H1 (cell line): ENCODE measurements around the gene AGAP1. TPM values are rescaled to one million over a fixed set of nuclear protein-coding genes. Genes with fewer than 3 reads are reported as not detected.

Experiments used
- CTCF ChIA-PET: fragments of 300-600 bp; sonication (Branson Sonifier 250); formaldehyde crosslinking; loops from one replicate; lab custom pipeline; 2021; ENCODE audit not compliant: partially characterized antibody; lab: Charles Lee
- POLR2A ChIA-PET: fragments of 300-600 bp; sonication (Branson Sonifier 250); formaldehyde crosslinking; loops from one replicate; lab custom pipeline; 2021; ENCODE audit warnings: inconsistent platforms; ENCODE audit not compliant: partially characterized antibody; lab: Charles Lee
- DNase-seq, 2 experiments: peaks; one replicate each; pipeline versions ENCODE4 v3.0.0 to v3.0.0-alpha.2; 2010 to 2022; ENCODE audit warnings: low spot score in 2 of 2, low read depth in 1 of 2, mixed read lengths in 1 of 2
- FAIRE-seq: peaks from 2 replicates; lab custom pipeline; 2011; peaks lifted over from hg19 to GRCh38; lab: Jason Lieb, UNC
- H2AFZ ChIP-seq: 2 replicates; pipeline ENCODE4 v1.8.1; 2012; ENCODE audit warnings: low read length, inconsistent platforms
- H2AK5ac ChIP-seq: 2 replicates; pipeline ENCODE4 v1.6.1; 2013; ENCODE audit warnings: low read depth, low read length
- H2BK120ac ChIP-seq: replicated peaks from 2 replicates; pipeline ENCODE3; 2013; ENCODE audit warnings: low read depth, low read length, inconsistent platforms
- H2BK12ac ChIP-seq: 2 replicates; pipeline ENCODE4 v1.6.1; 2013; ENCODE audit warnings: low read depth, low read length
- H2BK15ac ChIP-seq: 2 replicates; pipeline ENCODE4 v1.6.1; 2013; ENCODE audit warnings: low read length
- H2BK20ac ChIP-seq: 2 replicates; pipeline ENCODE4 v1.6.1; 2013; ENCODE audit warnings: low read length
- H2BK5ac ChIP-seq: 2 replicates; pipeline ENCODE4 v1.6.1; 2013; ENCODE audit warnings: low read depth, low read length
- H3K14ac ChIP-seq: 2 replicates; pipeline ENCODE4 v1.6.1; 2013; ENCODE audit warnings: inconsistent platforms; ENCODE audit not compliant: insufficient read length
- H3K18ac ChIP-seq: 2 replicates; pipeline ENCODE4 v1.6.1; 2013; ENCODE audit warnings: low read length; ENCODE audit errors: extremely low read depth
- H3K23ac ChIP-seq: 2 replicates; pipeline ENCODE4 v1.6.1; 2013; ENCODE audit warnings: inconsistent platforms; ENCODE audit not compliant: insufficient read length
- H3K23me2 ChIP-seq: 2 replicates; pipeline ENCODE4 v1.6.1; 2013; ENCODE audit warnings: low read depth, low read length
- H3K27ac ChIP-seq: 2 replicates; pipeline ENCODE4 v1.6.1; 2011; ENCODE audit warnings: low read depth, low read length, inconsistent platforms
- H3K27me3 ChIP-seq, 4 experiments: replicated peaks in 1 of 4; 1 replicate in 1 of 4; 2 replicates in 3 of 4; pipeline versions ENCODE4 v1.6.1 to v1.8.1; 2011 to 2013; ENCODE audit warnings: low read length in 3 of 4, mild to moderate bottlenecking in 3 of 4, inconsistent platforms in 2 of 4, mixed read lengths in 2 of 4, moderate library complexity in 1 of 4; ENCODE audit not compliant: control insufficient read depth in 3 of 4, insufficient read depth in 3 of 4; ENCODE audit errors: extremely low read depth in 1 of 4
- H3K36me3 ChIP-seq, 4 experiments: 2 replicates each; pipeline versions ENCODE4 v1.6.1 to v1.8.1; 2011 to 2013; ENCODE audit warnings: mild to moderate bottlenecking in 4 of 4, low read length in 3 of 4, moderate library complexity in 2 of 4, control low read depth in 1 of 4, inconsistent platforms in 1 of 4; ENCODE audit not compliant: insufficient read depth in 4 of 4, control insufficient read depth in 2 of 4
- H3K4ac ChIP-seq: replicated peaks from 2 replicates; pipeline ENCODE3; 2013; ENCODE audit warnings: low read length, low read depth, mixed read lengths, inconsistent platforms; ENCODE audit not compliant: insufficient read length
- H3K4me1 ChIP-seq, 4 experiments: replicated peaks in 1 of 4; 1 replicate in 1 of 4; 2 replicates in 3 of 4; pipeline versions ENCODE4 v1.6.1 to v1.8.1; 2011 to 2013; ENCODE audit warnings: low read length in 3 of 4, inconsistent platforms in 2 of 4, mixed read lengths in 1 of 4; ENCODE audit not compliant: insufficient read depth in 4 of 4, control insufficient read depth in 3 of 4
- H3K4me2 ChIP-seq, 2 experiments: 2 replicates each; pipeline versions ENCODE4 v1.6.1 to v1.8.1; 2011 to 2013; ENCODE audit warnings: low read depth in 2 of 2, low read length in 2 of 2, control low read depth in 1 of 2, inconsistent platforms in 1 of 2, mild to moderate bottlenecking in 1 of 2; ENCODE audit not compliant: insufficient read depth in 1 of 2
- H3K4me3 ChIP-seq, 4 experiments: fragments of 200-600, 300-600 bp in 1 of 4; sonication (generic), shearing (Covaris generic), sonication (Bioruptor Twin) in 1 of 4; 2 replicates each; pipeline versions ENCODE4 v1.5.1 to v1.8.1; 2011 to 2016; ENCODE audit warnings: low read length in 4 of 4, low read depth in 3 of 4, control low read depth in 2 of 4, inconsistent platforms in 2 of 4, mild to moderate bottlenecking in 2 of 4, mixed read lengths in 1 of 4, moderate library complexity in 1 of 4; ENCODE audit not compliant: insufficient read depth in 2 of 4; ENCODE audit errors: extremely low read depth in 1 of 4
- H3K56ac ChIP-seq: replicated peaks from 2 replicates; pipeline ENCODE3; 2013; ENCODE audit warnings: low read depth, mild to moderate bottlenecking, mixed read lengths, low read length, inconsistent platforms; ENCODE audit not compliant: insufficient read length
- H3K79me1 ChIP-seq: 2 replicates; pipeline ENCODE4 v1.6.1; 2013; ENCODE audit warnings: low read depth, low read length, control low read depth
- H3K79me2 ChIP-seq, 2 experiments: 2 replicates each; pipeline versions ENCODE4 v1.6.1 to v1.8.1; 2012 to 2013; ENCODE audit warnings: low read length in 2 of 2, mild to moderate bottlenecking in 2 of 2, inconsistent platforms in 1 of 2; ENCODE audit not compliant: insufficient read depth in 2 of 2, control insufficient read depth in 1 of 2
- H3K9ac ChIP-seq, 4 experiments: replicated peaks in 1 of 4; 1 replicate in 1 of 4; 2 replicates in 3 of 4; pipeline versions ENCODE4 v1.6.1 to v1.8.1; 2011 to 2013; ENCODE audit warnings: low read depth in 3 of 4, low read length in 3 of 4, control low read depth in 2 of 4, mild to moderate bottlenecking in 2 of 4, moderate library complexity in 2 of 4, inconsistent platforms in 1 of 4; ENCODE audit errors: extremely low read depth in 1 of 4
- H3K9me3 ChIP-seq, 2 experiments: 2 replicates each; pipeline versions ENCODE4 v1.6.1 to v1.8.1; 2012 to 2013; ENCODE audit warnings: mild to moderate bottlenecking in 2 of 2, moderate library complexity in 2 of 2, control low read depth in 1 of 2, inconsistent platforms in 1 of 2, low read depth in 1 of 2, low read length in 1 of 2, mixed read lengths in 1 of 2; ENCODE audit not compliant: insufficient read depth in 2 of 2
- H4K20me1 ChIP-seq, 2 experiments: replicated peaks in 1 of 2; 2 replicates each; pipeline versions ENCODE3 to v1.8.1; 2011 to 2013; ENCODE audit warnings: inconsistent platforms in 2 of 2, low read length in 2 of 2, mild to moderate bottlenecking in 1 of 2; ENCODE audit not compliant: insufficient read depth in 2 of 2, control insufficient read depth in 1 of 2
- H4K5ac ChIP-seq: 2 replicates; pipeline ENCODE4 v1.6.1; 2013; ENCODE audit warnings: low read length, low read depth, mixed read lengths, inconsistent platforms; ENCODE audit not compliant: insufficient read length
- H4K8ac ChIP-seq: 2 replicates; pipeline ENCODE4 v1.8.0; 2013; ENCODE audit warnings: mild to moderate bottlenecking, moderate library complexity, low read length, inconsistent platforms; ENCODE audit not compliant: insufficient read depth; ENCODE audit errors: extremely low read depth
- H4K91ac ChIP-seq: replicated peaks from 2 replicates; pipeline ENCODE3; 2013; ENCODE audit warnings: low read length, mixed read lengths, inconsistent platforms; ENCODE audit not compliant: insufficient read length
- CTBP2 ChIP-seq: IDR thresholded peaks from 2 replicates; pipeline ENCODE4 v1.7.0; 2011; ENCODE audit warnings: borderline replicate concordance, mild to moderate bottlenecking, moderate library complexity, mixed read lengths, low read length; ENCODE audit not compliant: insufficient read depth, insufficient read length
- WGBS, 2 experiments: shearing (Covaris generic) in 1 of 2; methylation state at CpG; one replicate each; pipeline versions ENCODE4 v1.1.6 to v1.1.7; 2013 to 2015; ENCODE audit warnings: low lambda C conversion rate in 2 of 2, mixed read lengths in 2 of 2, inconsistent platforms in 1 of 2, low coverage in 1 of 2, missing lambda C conversion rate in 1 of 2; ENCODE audit not compliant: insufficient replicate concordance in 2 of 2, insufficient coverage in 1 of 2, insufficient read length in 1 of 2; ENCODE audit errors: extremely low coverage in 1 of 2, missing lambda C conversion rate in 1 of 2; 5-methylcytosine and 5-hydroxymethylcytosine counted together
- polyA plus RNA-seq, 7 experiments: library from polyadenylated mRNA; depleted of rRNA in 3 of 7; stranded (reverse) in 5 of 7; unstranded in 2 of 7; fragments of >200 nt in 5 of 7; fragments of 200-250 nt in 2 of 7; gene quantifications; 1 replicate in 5 of 7; 2 replicates in 1 of 7; 4 replicates in 1 of 7; pipeline versions ENCODE4 v1.2.1 to v1.2.3, GENCODE V29; 2011 to 2013; ENCODE audit warnings: missing spikeins in 2 of 7, mixed read lengths in 2 of 7
- total RNA-seq: library from RNA; stranded (reverse); fragmentation: NEBNext Ultra II Directional; extraction: Animal tissue kit (Norgen Biotek cat#: 25700); gene quantifications from 2 replicates; pipeline ENCODE4 v1.2.1, GENCODE V29; 2021

Gene AGAP1
- total and polyA plus RNA-seq, 2 of the 8 experiments (the other 6 are each of a cell fraction or from before 2014, with no cell fraction given), result 18.1 to 39.4 TPM

GRCh38 chr2:235588750-235589149, 94.9 kb downstream of the AGAP1 start:
- H2BK15ac ChIP-seq, result no peak overlapping the region
- H3K79me1 ChIP-seq, result peaks cover 12% of the 10 kb centered on the region
- H3K9me3 ChIP-seq, result no peaks in the 10 kb centered on the region
- H3K56ac ChIP-seq, result no peak overlapping the region
- no peak overlapping the region for H2BK12ac ChIP-seq
- no peak overlapping the region for H3K4ac ChIP-seq
- no peak overlapping the region for H3K18ac ChIP-seq
- H3K27me3 ChIP-seq, result no peaks in the 10 kb centered on the region
- H3K4me1 ChIP-seq, result peaks cover 0 to 20% (median 6%) of the 10 kb centered on the region in 4 experiments; a peak in 6 of 7 replicates
- no peak overlapping the region for H3K27ac ChIP-seq
- no peaks in the 10 kb centered on the region for H3K36me3 ChIP-seq
- no peak overlapping the region for H2AFZ ChIP-seq
- CTCF ChIA-PET, result interaction anchor here (1.0 to 2.2 kb wide), 3 partner anchors 37 to 146 kb away, joined by 3 to 6 read pairs (median 5); no protein-coding TSS in a partner anchor
- H4K91ac ChIP-seq, result no peak overlapping the region
- H3K4me3 ChIP-seq, result no peak overlapping the region
- H3K79me2 ChIP-seq, result peaks cover 4 to 35% of the 10 kb centered on the region in 2 experiments; a peak in 3 of 4 replicates
- no peak overlapping the region for H3K9ac ChIP-seq
- no peak overlapping the region for H3K14ac ChIP-seq
- no peak overlapping the region for H3K23ac ChIP-seq
- WGBS, 2 experiments, result 86% methylated on average over 9 of the region's 9 CpGs; no CpG with 5 or more reads in 1 of the 2 experiments
- POLR2A ChIA-PET, result no interaction called here
- DNase-seq, result no peak
- no peak for FAIRE-seq
- H2BK5ac ChIP-seq, result no peak overlapping the region
- H2AK5ac ChIP-seq, result no peak overlapping the region
- no peaks in the 10 kb centered on the region for H3K23me2 ChIP-seq
- H3K4me2 ChIP-seq, result no peak overlapping the region
- H4K20me1 ChIP-seq, result peaks cover 3 to 8% of the 10 kb centered on the region in 2 experiments
- no peak overlapping the region for H4K8ac ChIP-seq
- H4K5ac ChIP-seq, result no peak overlapping the region
- no peak overlapping the region for H2BK20ac ChIP-seq
- H2BK120ac ChIP-seq, result no peak overlapping the region
- no peak for TF ChIP-seq CTBP2
